KBM-7 (cell line): ENCODE results near the gene COA5.

Experiments
- DNase-seq: peaks from one replicate; pipeline ENCODE4 v3.0.0-alpha.2; 2015
- in situ Hi-C: fragments of 300-500 bp; cut with MboI; formaldehyde crosslinking; loops from 2 replicates; pipeline ENCODE4 v1.14.3; 2020; ENCODE audit warnings: low sequenced_read_pairs, low pct_unique_long_range_greater_than_20kb, mixed read lengths

The COA5 gene

GRCh38 chr2:98578231-98578630 lies 30.1 kb downstream of the COA5 start:
- DNase-seq: no peak
- in situ Hi-C loops: no loop called here

- DNase-seq: no peak
Observed at GRCh38 chr2:98577313-98577712, 31.0 kb downstream of the COA5 start.

GRCh38 chr2:98576666-98577312 lies 31.5 kb downstream of the COA5 start:
- DNase-seq: no peak
- in situ Hi-C loops: no loop called here

More at GRCh38 chr2:98577313-98577712, 31.0 kb downstream of the COA5 start:
- in situ Hi-C loops: no loop called here

GRCh38 chr2:98573426-98573825 lies 34.9 kb downstream of the COA5 start:
- DNase-seq: no peak
- in situ Hi-C loops: no loop called here

- in situ Hi-C loops: no loop called here
- no peak for DNase-seq
Observed at GRCh38 chr2:98572676-98573075, 35.6 kb downstream of the COA5 start.

GRCh38 chr2:98572211-98572610 lies 36.1 kb downstream of the COA5 start:
- DNase-seq: no peak

GRCh38 chr2:98571796-98572195 lies 36.5 kb downstream of the COA5 start:
- no peak for DNase-seq
- in situ Hi-C loops: no loop called here

More at GRCh38 chr2:98572211-98572610, 36.1 kb downstream of the COA5 start:
- in situ Hi-C loops: no loop called here

- in situ Hi-C loops: no loop called here
Observed at GRCh38 chr2:98571121-98571701, 37.1 kb downstream of the COA5 start.

GRCh38 chr2:98570356-98570755 lies 38.0 kb downstream of the COA5 start:
- DNase-seq: no peak
- in situ Hi-C loops: no loop called here

More at GRCh38 chr2:98571121-98571701, 37.1 kb downstream of the COA5 start:
- no peak for DNase-seq

- in situ Hi-C loops: no loop called here
- no peak for DNase-seq
Observed at GRCh38 chr2:98569915-98570314, 38.4 kb downstream of the COA5 start.

- DNase-seq: peak; percentile 47
- in situ Hi-C loops: no loop called here
Observed at GRCh38 chr2:98569197-98569793, 39.0 kb downstream of the COA5 start.

- no peak for DNase-seq
- in situ Hi-C loops: no loop called here
Observed at GRCh38 chr2:98568161-98568956, 40.0 kb downstream of the COA5 start.

GRCh38 chr2:98565941-98566340 lies 42.4 kb downstream of the COA5 start:
- DNase-seq: no peak
- in situ Hi-C loops: no loop called here

GRCh38 chr2:98565286-98565860 lies 42.9 kb downstream of the COA5 start:
- in situ Hi-C loops: no loop called here
- DNase-seq: no peak

GRCh38 chr2:98564541-98565132 lies 43.7 kb downstream of the COA5 start:
- DNase-seq: peak; percentile 33
- in situ Hi-C loops: no loop called here

- in situ Hi-C loops: no loop called here
- no peak for DNase-seq
Observed at GRCh38 chr2:98563394-98563793, 44.9 kb downstream of the COA5 start.

GRCh38 chr2:98561902-98562695 lies 46.2 kb downstream of the COA5 start:
- no peak for DNase-seq
- in situ Hi-C loops: no loop called here

- in situ Hi-C loops: no loop called here
- DNase-seq: no peak
Observed at GRCh38 chr2:98561018-98561417, 47.3 kb downstream of the COA5 start.
